ENCODE results near the gene PNMT.

DNA sequence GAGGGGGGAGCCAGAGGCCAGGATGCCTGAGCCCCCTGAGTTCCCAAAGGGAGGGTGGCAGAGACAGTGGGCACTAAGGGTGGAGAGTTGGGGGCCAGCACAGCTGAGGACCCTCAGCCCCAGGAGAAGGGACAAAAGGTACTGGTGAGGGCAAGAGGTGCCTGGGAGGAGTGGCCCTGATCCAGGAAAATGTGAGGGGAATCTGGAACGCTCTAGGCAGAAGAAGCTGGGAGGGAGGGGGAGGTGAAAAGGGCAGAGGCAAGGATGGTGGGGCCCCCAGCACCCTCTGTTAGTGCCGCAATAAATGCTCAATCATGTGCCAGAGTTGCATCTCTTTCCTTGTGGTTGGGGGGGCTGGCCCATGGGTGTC, 2.0 kb upstream of the PNMT start:
- TF ChIP-seq, protein P1, sequence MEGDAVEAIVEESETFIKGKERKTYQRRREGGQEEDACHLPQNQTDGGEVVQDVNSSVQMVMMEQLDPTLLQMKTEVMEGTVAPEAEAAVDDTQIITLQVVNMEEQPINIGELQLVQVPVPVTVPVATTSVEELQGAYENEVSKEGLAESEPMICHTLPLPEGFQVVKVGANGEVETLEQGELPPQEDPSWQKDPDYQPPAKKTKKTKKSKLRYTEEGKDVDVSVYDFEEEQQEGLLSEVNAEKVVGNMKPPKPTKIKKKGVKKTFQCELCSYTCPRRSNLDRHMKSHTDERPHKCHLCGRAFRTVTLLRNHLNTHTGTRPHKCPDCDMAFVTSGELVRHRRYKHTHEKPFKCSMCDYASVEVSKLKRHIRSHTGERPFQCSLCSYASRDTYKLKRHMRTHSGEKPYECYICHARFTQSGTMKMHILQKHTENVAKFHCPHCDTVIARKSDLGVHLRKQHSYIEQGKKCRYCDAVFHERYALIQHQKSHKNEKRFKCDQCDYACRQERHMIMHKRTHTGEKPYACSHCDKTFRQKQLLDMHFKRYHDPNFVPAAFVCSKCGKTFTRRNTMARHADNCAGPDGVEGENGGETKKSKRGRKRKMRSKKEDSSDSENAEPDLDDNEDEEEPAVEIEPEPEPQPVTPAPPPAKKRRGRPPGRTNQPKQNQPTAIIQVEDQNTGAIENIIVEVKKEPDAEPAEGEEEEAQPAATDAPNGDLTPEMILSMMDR (IDR thresholded peaks at IDR 0.05) = no peak
- no peak for TF ChIP-seq EZH2 (IDR thresholded peaks at IDR 0.05; ENCODE audit: borderline replicate concordance, insufficient read depth, low read depth, low read length, poor library complexity, severe bottlenecking)
